Upper lobe of left lung (tissue), 6 donors: Measurements from ENCODE around the gene ARHGAP8. TPM values are rescaled to one million over a fixed set of nuclear protein-coding genes. Genes with fewer than 3 reads are reported as not detected.
"Not testable (repeated sequence)": the region's sequence is repeated elsewhere in the genome, so short reads cannot be mapped to it uniquely, and the experiment has no call there.

ENCODE experiments used
- ATAC-seq, 2 donors: fragments of 200-7000 bp; cut with Tn5 transposase; one replicate each; pipeline ENCODE4 v1.9.1; 2022; ENCODE audit warnings: mild to moderate bottlenecking in 2 of 2, moderate library complexity in 2 of 2; ENCODE audit not compliant: low FRiP score in 2 of 2
- DNase-seq, 2 donors: peaks; one replicate each; pipeline ENCODE4 v3.0.0-alpha.2; 2019 to 2020
- H3K27ac ChIP-seq, 4 donors: fragments of 200-600 bp; sonication (generic); one replicate each; pipeline ENCODE4 v1.5.1; 2016 to 2019
- H3K27me3 ChIP-seq, 4 donors: fragments of 200-600 bp; sonication (generic); one replicate each; pipeline ENCODE4 v1.5.1; 2017 to 2019
- H3K36me3 ChIP-seq, 4 donors: fragments of 200-600 bp; sonication (generic); one replicate each; pipeline ENCODE4 v1.5.1; 2016 to 2019
- H3K4me1 ChIP-seq, 4 donors: fragments of 200-600 bp; sonication (generic); one replicate each; pipeline ENCODE4 v1.5.1; 2018 to 2019
- H3K4me3 ChIP-seq, 4 donors: fragments of 200-600 bp; sonication (generic); one replicate each; pipeline ENCODE4 v1.5.1; 2017 to 2019; ENCODE audit warnings: mild to moderate bottlenecking in 2 of 4, moderate library complexity in 1 of 4
- H3K9me3 ChIP-seq, 4 donors: fragments of 200-600 bp; sonication (generic); one replicate each; pipeline ENCODE4 v1.5.1; 2018 to 2019
- CTCF ChIP-seq, 6 experiments: fragments of 450-650 bp in 4 of 6; fragments of 200-600 bp in 2 of 6; sonication (generic) in 2 of 6; IDR thresholded peaks; one replicate each; pipeline ENCODE4 v1.5.1; 2016 to 2019; ENCODE audit warnings: antibody characterized with exemption in 6 of 6
- EP300 ChIP-seq, 4 donors: sonication (generic); formaldehyde crosslinking; IDR thresholded peaks; one replicate each; pipeline ENCODE4 v1.5.1; 2017; ENCODE audit warnings: antibody characterized with exemption in 4 of 4, control low read depth in 2 of 4
- POLR2A ChIP-seq, 4 donors: fragments of 450-650 bp; IDR thresholded peaks; one replicate each; pipeline ENCODE4 v1.5.1; 2016 to 2017; ENCODE audit warnings: antibody characterized with exemption in 4 of 4, mild to moderate bottlenecking in 2 of 4
- POLR2AphosphoS5 ChIP-seq, 2 donors: sonication (generic); formaldehyde crosslinking; IDR thresholded peaks; one replicate each; pipeline ENCODE4 v1.5.1; 2017; ENCODE audit warnings: antibody characterized with exemption in 2 of 2
- WGBS, 2 donors: methylation state at CpG; one replicate each; pipeline ENCODE4 v1.1.5; 2017 to 2018; 5-methylcytosine and 5-hydroxymethylcytosine counted together
- total RNA-seq, 6 donors: library from RNA; depleted of rRNA in 4 of 6; stranded (reverse); fragments of >200 nt in 4 of 6; gene quantifications; one replicate each; pipeline versions ENCODE4 v1.1.0 to v1.2.1, GENCODE V29; 2016 to 2021
- donor health status: DM: no; HTN: no; CAD: no; lungs with moderate emphysema.
- donor health status: DM: no; HTN: yes; CAD: no; lungs with severe emphysema.

The ARHGAP8 gene
- total RNA-seq, 6 donors from 2014 or later = 13.8 to 55.5 (median 22.7) TPM

- Histone ChIP-seq H3K27me3 (no peaks in the 10 kb centered on the region), H3K36me3 (no peaks in the 10 kb centered on the region), H3K4me3 (no peak overlapping the region), H3K9me3 (no peaks in the 10 kb centered on the region), H3K27ac (no peak overlapping the region), H3K4me1 (peaks cover 0 to 10% (median 10%) of the 10 kb centered on the region in 4 donors)
- DNase-seq (peak; percentile 70), ATAC-seq (peak in 1 of 2 donors; percentile 61)
- 43 to 54% methylated on average over 11 to 14 of the region's 14 CpGs for WGBS, 2 donors
- TF ChIP-seq EP300 (IDR thresholded peaks at IDR 0.05) (no peak), POLR2AphosphoS5 (IDR thresholded peaks at IDR 0.05) (no peak), POLR2A (IDR thresholded peaks at IDR 0.05) (no peak), CTCF (IDR thresholded peaks at IDR 0.05) (no peak)
Observed at GRCh38 chr22:44738347-44738715, 14.0 kb upstream of the ARHGAP8 start.

- H3K27me3 ChIP-seq = no peaks in the 10 kb centered on the region
- peak in 1 of 2 donors; percentile 64 for DNase-seq
- no peaks in the 10 kb centered on the region for H3K9me3 ChIP-seq
- no peaks in the 10 kb centered on the region for H3K36me3 ChIP-seq
- no peak overlapping the region for H3K27ac ChIP-seq
- peaks cover 0 to 10% (median 10%) of the 10 kb centered on the region in 4 donors for H3K4me1 ChIP-seq
- TF ChIP-seq EP300 (IDR thresholded peaks at IDR 0.05) (no peak), CTCF (IDR thresholded peaks at IDR 0.05) (no peak), POLR2AphosphoS5 (IDR thresholded peaks at IDR 0.05) (no peak), POLR2A (IDR thresholded peaks at IDR 0.05) (no peak)
- ATAC-seq = no peak
- H3K4me3 ChIP-seq = no peak overlapping the region
- 100% methylated on average over 1 to 3 of the region's 5 CpGs for WGBS, 2 donors
Observed at GRCh38 chr22:44739024-44739423, 13.4 kb upstream of the ARHGAP8 start.

GRCh38 chr22:44739666-44740065 lies 12.7 kb upstream of the ARHGAP8 start:
- peak in 1 of 2 donors; percentile 57 for DNase-seq
- 35 to 51% methylated on average over 9 to 10 of the region's 10 CpGs for WGBS, 2 donors

GRCh38 chr22:44740307-44740706 lies 12.1 kb upstream of the ARHGAP8 start:
- Histone ChIP-seq H3K27ac (no peak overlapping the region), H3K4me1 (peaks cover 0 to 10% (median 10%) of the 10 kb centered on the region in 4 donors), H3K36me3 (no peaks in the 10 kb centered on the region), H3K9me3 (no peaks in the 10 kb centered on the region), H3K4me3 (no peak overlapping the region), H3K27me3 (no peaks in the 10 kb centered on the region)
- no peak for DNase-seq
- WGBS, 2 donors = 72 to 79% methylated on average over 13 to 16 of the region's 17 CpGs
- TF ChIP-seq POLR2AphosphoS5 (IDR thresholded peaks at IDR 0.05) = no peak
- no peak for TF ChIP-seq CTCF (IDR thresholded peaks at IDR 0.05)
- no peak for TF ChIP-seq POLR2A (IDR thresholded peaks at IDR 0.05)
- no peak for TF ChIP-seq EP300 (IDR thresholded peaks at IDR 0.05)
- no peak for ATAC-seq

More at GRCh38 chr22:44739666-44740065, 12.7 kb upstream of the ARHGAP8 start:
- H3K27me3 ChIP-seq, H3K27ac ChIP-seq, H3K4me3 ChIP-seq, ATAC-seq, H3K9me3 ChIP-seq, H3K36me3 ChIP-seq: not testable (repeated sequence)
- peaks cover 0 to 10% (median 10%) of the 10 kb centered on the region in 4 donors for H3K4me1 ChIP-seq

- H3K27me3 ChIP-seq = no peaks in the 10 kb centered on the region
- H3K36me3 ChIP-seq = no peaks in the 10 kb centered on the region
- H3K4me3 ChIP-seq = no peak overlapping the region
- ATAC-seq (peak in 1 of 2 donors; percentile 35), DNase-seq (peak in 1 of 2 donors; percentile 45)
- H3K27ac ChIP-seq = peak overlapping the region in 1 of 4 donors; percentile 43
- TF ChIP-seq POLR2A (IDR thresholded peaks at IDR 0.05) (no peak), CTCF (IDR thresholded peaks at IDR 0.05) (no peak), EP300 (IDR thresholded peaks at IDR 0.05) (no peak), POLR2AphosphoS5 (IDR thresholded peaks at IDR 0.05) (no peak)
- H3K4me1 ChIP-seq = peaks cover 0 to 5% (median 1%) of the 10 kb centered on the region in 4 donors
- no peaks in the 10 kb centered on the region for H3K9me3 ChIP-seq
- WGBS, 2 donors = 46 to 47% methylated on average over 9 of the region's 9 CpGs
Observed at GRCh38 chr22:44741929-44742328, 10.4 kb upstream of the ARHGAP8 start.
